ENCODE measurements around the gene CLTB. TPM values are rescaled to one million over a fixed set of nuclear protein-coding genes. Genes with fewer than 3 reads are reported as not detected.

The CLTB gene
- total RNA-seq, 4 donors from 2014 or later: 167 to 272 (median 265) TPM

DNA sequence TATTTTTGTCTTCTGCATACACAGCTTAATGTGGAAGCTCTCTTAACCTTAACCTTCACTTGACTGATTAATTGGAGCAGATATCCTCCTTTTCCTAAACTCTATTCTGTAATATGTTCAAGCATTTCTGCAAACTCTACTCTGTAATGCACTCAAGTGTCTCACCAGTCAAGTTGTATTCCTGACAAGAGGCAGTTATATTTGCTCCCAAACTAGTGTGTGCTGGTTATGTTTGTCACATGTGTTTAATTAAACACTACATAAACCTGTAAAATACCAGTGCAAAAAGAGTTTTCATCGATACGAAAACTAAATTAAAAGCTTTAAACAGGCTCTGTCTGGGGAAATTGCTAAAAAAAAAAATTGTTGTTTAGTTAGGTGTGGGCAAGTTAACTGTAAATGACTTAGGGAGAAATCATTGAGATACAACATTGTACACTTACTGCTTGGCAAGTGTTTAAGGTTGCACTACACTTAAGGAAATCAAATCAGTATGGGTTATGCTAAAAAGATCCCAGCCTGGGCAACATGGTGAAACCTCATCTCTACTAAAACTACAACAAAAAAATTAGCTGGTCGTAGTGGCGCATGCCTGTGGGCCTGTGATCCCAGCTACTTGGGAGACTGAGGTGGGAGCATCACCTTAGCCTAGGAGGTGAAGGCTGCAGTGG, 38.5 kb upstream of the CLTB start:
- in situ Hi-C loops (cut with MboI; ENCODE audit: low pct_ligation_motif_present in 1 of 4, low pct_unique_long_range_greater_than_20kb in 1 of 4, low sequenced_read_pairs in 3 of 4) (no loop called here), intact Hi-C loops (cut with DNase I; ENCODE audit: low total_unique reads) (no loop called here)
- WGBS, 2 donors (ENCODE audit: low coverage in 1 of 2): 90 to 97% methylated on average over 2 to 4 of the region's 4 CpGs
- H3K27ac ChIP-seq: no peak overlapping the region
- H3K9me3 ChIP-seq: no peaks in the 10 kb centered on the region
- H3K27me3 ChIP-seq: no peaks in the 10 kb centered on the region
- DNase-seq: no peak
- H3K36me3 ChIP-seq: peaks cover 0 to 9% (median 0%) of the 10 kb centered on the region in 4 donors
- TF ChIP-seq POLR2AphosphoS5 (IDR thresholded peaks at IDR 0.05) (no peak), EP300 (IDR thresholded peaks at IDR 0.05; ENCODE audit: low read depth) (no peak), POLR2A (IDR thresholded peaks at IDR 0.05) (no peak)
- TF ChIP-seq, protein P1, sequence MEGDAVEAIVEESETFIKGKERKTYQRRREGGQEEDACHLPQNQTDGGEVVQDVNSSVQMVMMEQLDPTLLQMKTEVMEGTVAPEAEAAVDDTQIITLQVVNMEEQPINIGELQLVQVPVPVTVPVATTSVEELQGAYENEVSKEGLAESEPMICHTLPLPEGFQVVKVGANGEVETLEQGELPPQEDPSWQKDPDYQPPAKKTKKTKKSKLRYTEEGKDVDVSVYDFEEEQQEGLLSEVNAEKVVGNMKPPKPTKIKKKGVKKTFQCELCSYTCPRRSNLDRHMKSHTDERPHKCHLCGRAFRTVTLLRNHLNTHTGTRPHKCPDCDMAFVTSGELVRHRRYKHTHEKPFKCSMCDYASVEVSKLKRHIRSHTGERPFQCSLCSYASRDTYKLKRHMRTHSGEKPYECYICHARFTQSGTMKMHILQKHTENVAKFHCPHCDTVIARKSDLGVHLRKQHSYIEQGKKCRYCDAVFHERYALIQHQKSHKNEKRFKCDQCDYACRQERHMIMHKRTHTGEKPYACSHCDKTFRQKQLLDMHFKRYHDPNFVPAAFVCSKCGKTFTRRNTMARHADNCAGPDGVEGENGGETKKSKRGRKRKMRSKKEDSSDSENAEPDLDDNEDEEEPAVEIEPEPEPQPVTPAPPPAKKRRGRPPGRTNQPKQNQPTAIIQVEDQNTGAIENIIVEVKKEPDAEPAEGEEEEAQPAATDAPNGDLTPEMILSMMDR (IDR thresholded peaks at IDR 0.05): no peak
- H3K4me1 ChIP-seq: peaks cover 0 to 5% (median 2%) of the 10 kb centered on the region in 4 donors
- no peak overlapping the region for H3K4me3 ChIP-seq

DNA sequence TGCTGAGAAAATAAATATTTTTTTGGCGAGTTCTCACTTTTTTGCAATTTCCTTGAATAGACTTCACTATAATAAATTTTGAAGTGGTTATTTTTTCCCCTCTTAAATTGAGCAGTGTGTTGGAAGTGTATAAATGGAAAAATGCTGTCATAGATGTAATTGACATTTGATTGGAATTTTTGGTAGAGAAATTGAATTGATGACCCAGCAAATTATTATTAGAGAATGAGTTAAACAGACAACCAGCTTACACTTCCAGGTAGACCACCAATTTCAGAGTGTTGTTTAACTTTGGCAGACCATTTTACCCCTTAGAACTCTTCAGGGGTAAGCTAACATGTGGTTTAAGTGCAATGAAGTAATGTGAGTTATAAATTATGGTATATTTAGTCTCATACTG, 33.7 kb upstream of the CLTB start:
- Histone ChIP-seq H3K9me3 (no peaks in the 10 kb centered on the region), H3K36me3 (peaks cover 0 to 9% (median 0%) of the 10 kb centered on the region in 4 donors), H3K27me3 (no peaks in the 10 kb centered on the region), H3K27ac (no peak overlapping the region), H3K4me3 (no peak overlapping the region), H3K4me1 (peaks cover 10 to 24% (median 20%) of the 10 kb centered on the region in 4 donors)
- no peak for DNase-seq
- WGBS, 2 donors (ENCODE audit: low coverage in 1 of 2): 76 to 85% methylated on average over 1 of the region's 1 CpG
- intact Hi-C loops (cut with DNase I; ENCODE audit: low total_unique reads) (no loop called here), in situ Hi-C loops (cut with MboI; ENCODE audit: low pct_ligation_motif_present in 1 of 4, low pct_unique_long_range_greater_than_20kb in 1 of 4, low sequenced_read_pairs in 3 of 4) (no loop called here)
- TF ChIP-seq, protein P1 (IDR thresholded peaks at IDR 0.05): no peak
- TF ChIP-seq EP300 (IDR thresholded peaks at IDR 0.05; ENCODE audit: low read depth) (no peak), POLR2AphosphoS5 (IDR thresholded peaks at IDR 0.05) (no peak), POLR2A (IDR thresholded peaks at IDR 0.05) (no peak)

DNA sequence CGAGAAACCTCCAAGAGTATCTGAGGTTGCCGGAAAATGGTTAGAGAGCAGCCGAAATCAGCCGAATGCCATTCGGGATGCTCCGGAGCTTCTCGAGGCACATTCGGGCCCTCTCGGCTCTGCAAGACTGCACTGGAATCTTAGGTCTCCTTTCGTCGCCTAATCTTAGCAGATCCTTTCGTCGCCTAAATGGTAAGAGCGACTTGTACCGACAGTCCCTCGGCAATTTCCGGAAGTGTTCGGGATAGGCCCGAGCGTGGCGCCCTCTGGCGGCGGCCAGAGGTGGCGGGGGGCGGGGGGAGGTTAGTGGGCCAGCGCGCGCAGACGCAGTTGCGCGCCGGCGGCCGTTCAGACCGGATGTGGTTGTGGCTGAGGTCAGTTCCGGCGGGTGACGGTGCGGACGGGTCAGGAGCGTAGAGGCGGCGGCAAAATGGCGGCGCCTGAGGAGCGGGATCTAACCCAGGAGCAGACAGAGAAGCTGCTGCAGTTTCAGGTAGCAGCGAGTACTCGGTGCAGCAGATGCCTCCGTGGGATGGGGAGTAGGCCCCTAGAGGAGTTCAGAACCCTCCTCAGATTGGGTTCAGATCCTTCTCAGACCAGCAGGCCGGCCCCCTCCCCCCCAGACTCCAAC, 31.8 kb upstream of the CLTB start, which contains the start of gene FAF2:
Gene FAF2, plus strand, starts transcription at position 408 of the 631 bp plus-strand sequence. Its CDS starts 23 bp downstream, at position 431.
- peak within 1 kb of the TSS; percentile 78 to 95 (median 86) for H3K4me3 ChIP-seq
- WGBS, 2 donors (ENCODE audit: low coverage in 1 of 2): 0% methylated on average over 39 of the region's 50 CpGs; no CpG with 5 or more reads in 1 of the 2 donors
- in situ Hi-C loops (cut with MboI; ENCODE audit: low pct_ligation_motif_present in 1 of 4, low pct_unique_long_range_greater_than_20kb in 1 of 4, low sequenced_read_pairs in 3 of 4): loop anchor here in 1 of 4 donors (5.0 kb wide), 1 partner anchor 89 kb away; the partner anchor contains the start of gene RNF44
- peaks cover 10 to 24% (median 20%) of the 10 kb centered on the region in 4 donors for H3K4me1 ChIP-seq
- intact Hi-C loops (cut with DNase I; ENCODE audit: low total_unique reads): no loop called here
- peak; percentile 98 for DNase-seq
- H3K27ac ChIP-seq: peak within 1 kb of the TSS; percentile 91 to 96 (median 95)
- peaks cover 0 to 2% (median 0%) of the 10 kb centered on the region in 4 donors for H3K36me3 ChIP-seq
- no peaks in the 10 kb centered on the region for H3K27me3 ChIP-seq
- no peaks in the 10 kb centered on the region for H3K9me3 ChIP-seq
- no peak for TF ChIP-seq EP300 (IDR thresholded peaks at IDR 0.05; ENCODE audit: low read depth)
- TF ChIP-seq POLR2A (IDR thresholded peaks at IDR 0.05): peak; percentile 89
- TF ChIP-seq, protein P1 (IDR thresholded peaks at IDR 0.05): peak; percentile 94 to 100 (median 99)
- peak; percentile 86 to 96 (median 94) for TF ChIP-seq POLR2AphosphoS5 (IDR thresholded peaks at IDR 0.05)

DNA sequence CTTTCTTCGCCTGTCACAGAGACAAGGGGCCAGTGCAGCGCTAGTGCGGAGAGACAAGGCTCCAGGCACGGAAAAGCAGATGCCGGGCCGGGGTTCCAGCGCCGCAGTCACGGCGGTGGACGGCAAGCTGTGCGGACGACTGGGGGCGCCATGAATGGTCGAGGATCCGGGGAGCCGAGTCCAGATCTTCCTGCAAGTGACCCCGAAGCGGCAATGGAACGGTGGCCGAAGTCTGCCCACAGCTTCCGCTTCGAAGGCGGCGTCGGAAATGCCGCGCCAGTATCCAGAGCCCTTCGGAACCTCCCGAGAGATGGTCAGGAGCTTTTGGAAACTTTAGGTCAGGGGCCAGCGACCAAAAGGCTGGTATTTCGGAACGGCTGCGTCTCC, 31.2 kb upstream of the CLTB start:
- no peak for DNase-seq
- H3K36me3 ChIP-seq: no peaks in the 10 kb centered on the region
- in situ Hi-C loops (cut with MboI; ENCODE audit: low pct_ligation_motif_present in 1 of 4, low pct_unique_long_range_greater_than_20kb in 1 of 4, low sequenced_read_pairs in 3 of 4): loop anchor here in 1 of 4 donors (5.0 kb wide), 1 partner anchor 90 kb away; the partner anchor contains the start of gene RNF44

More for the DNA sequence above, 31.2 kb upstream of the CLTB start:
- H3K27ac ChIP-seq: peak overlapping the region; percentile 91 to 96 (median 95)
- WGBS, 2 donors (ENCODE audit: low coverage in 1 of 2): 0% methylated on average over 32 of the region's 34 CpGs; no CpG with 5 or more reads in 1 of the 2 donors
- H3K9me3 ChIP-seq: no peaks in the 10 kb centered on the region
- peak overlapping the region; percentile 46 to 95 (median 82) for H3K4me3 ChIP-seq
- peaks cover 10 to 24% (median 20%) of the 10 kb centered on the region in 4 donors for H3K4me1 ChIP-seq
- intact Hi-C loops (cut with DNase I; ENCODE audit: low total_unique reads): no loop called here
- TF ChIP-seq POLR2A (IDR thresholded peaks at IDR 0.05) (no peak), EP300 (IDR thresholded peaks at IDR 0.05; ENCODE audit: low read depth) (no peak), POLR2AphosphoS5 (IDR thresholded peaks at IDR 0.05) (no peak)
- TF ChIP-seq, protein P1 (IDR thresholded peaks at IDR 0.05): no peak
- peaks cover under 1% of the 10 kb centered on the region for H3K27me3 ChIP-seq
